Uterus (tissue), 4 donors: ENCODE data around the gene HDHD2. TPM values are rescaled to one million over a fixed set of nuclear protein-coding genes. Genes with fewer than 3 reads are reported as not detected.
"Not testable (repeated sequence)": the region's sequence is repeated elsewhere in the genome, so short reads cannot be mapped to it uniquely, and the experiment has no call there.

Experiments used
- DNase-seq, 2 donors: peaks; one replicate each; pipeline ENCODE4 v3.0.0-alpha.2; 2019 to 2020
- H3K27ac ChIP-seq, 2 donors: fragments of 200-600 bp; sonication (generic); 1 replicate in 1 of 2; 2 replicates in 1 of 2; pipeline ENCODE4 v1.5.1; 2016 to 2018
- H3K27me3 ChIP-seq, 2 donors: fragments of 200-600 bp; sonication (generic); one replicate each; pipeline ENCODE4 v1.5.1; 2018 to 2019; ENCODE audit warnings: control low read depth in 1 of 2
- H3K36me3 ChIP-seq, 2 donors: fragments of 200-600 bp; sonication (generic); one replicate each; pipeline ENCODE4 v1.5.1; 2019; ENCODE audit warnings: control low read depth in 1 of 2
- H3K4me1 ChIP-seq, 2 donors: fragments of 200-600 bp; sonication (generic); one replicate each; pipeline ENCODE4 v1.5.1; 2018 to 2019; ENCODE audit warnings: control low read depth in 1 of 2
- H3K4me3 ChIP-seq, 2 donors: fragments of 200-600 bp; sonication (generic); 1 replicate in 1 of 2; 2 replicates in 1 of 2; pipeline ENCODE4 v1.5.1; 2018 to 2019; ENCODE audit warnings: mild to moderate bottlenecking in 1 of 2
- H3K9me3 ChIP-seq, 2 donors: fragments of 200-600 bp; sonication (generic); one replicate each; pipeline ENCODE4 v1.5.1; 2019; ENCODE audit warnings: control low read depth in 1 of 2
- POLR2A ChIP-seq, 2 donors: fragments of 450-650 bp; IDR thresholded peaks; one replicate each; pipeline ENCODE4 v1.6.1; 2016; ENCODE audit warnings: antibody characterized with exemption in 2 of 2, mild to moderate bottlenecking in 1 of 2, moderate library complexity in 1 of 2
- intact Hi-C: fragments of 100-400 bp; cut with DNase I; formaldehyde crosslinking; loops from one replicate; pipeline ENCODE4 v1.15.1; 2023; ENCODE audit warnings: low total_unique reads
- total RNA-seq, 4 donors: library from RNA; depleted of rRNA in 3 of 4; stranded (reverse); fragments of >200 nt in 3 of 4; gene quantifications; one replicate each; pipeline versions ENCODE4 v1.1.0 to v1.2.4, GENCODE V29; 2014 to 2023
- TF ChIP-seq, protein P1 (sequence below), 4 experiments: fragments of 200-600 bp in 2 of 4; fragments of 450-650 bp in 2 of 4; sonication (generic) in 2 of 4; IDR thresholded peaks; one replicate each; pipeline ENCODE4 v1.5.1; 2016 to 2019; ENCODE audit warnings: antibody characterized with exemption in 4 of 4, mild to moderate bottlenecking in 2 of 4, moderate library complexity in 1 of 4
- donor health status: DM: yes; HTN: yes; CAD: no.

Gene HDHD2
- total RNA-seq, 4 donors from 2014 or later: 8.8 to 57.7 (median 21.9) TPM

GRCh38 chr18:47160256-47160655, 10.0 kb upstream of the HDHD2 start:
- no peak for DNase-seq
- intact Hi-C loops: no loop called here
- H3K36me3 ChIP-seq: no peaks in the 10 kb centered on the region
- H3K4me3 ChIP-seq: no peak overlapping the region
- no peaks in the 10 kb centered on the region for H3K4me1 ChIP-seq
- TF ChIP-seq, protein P1, sequence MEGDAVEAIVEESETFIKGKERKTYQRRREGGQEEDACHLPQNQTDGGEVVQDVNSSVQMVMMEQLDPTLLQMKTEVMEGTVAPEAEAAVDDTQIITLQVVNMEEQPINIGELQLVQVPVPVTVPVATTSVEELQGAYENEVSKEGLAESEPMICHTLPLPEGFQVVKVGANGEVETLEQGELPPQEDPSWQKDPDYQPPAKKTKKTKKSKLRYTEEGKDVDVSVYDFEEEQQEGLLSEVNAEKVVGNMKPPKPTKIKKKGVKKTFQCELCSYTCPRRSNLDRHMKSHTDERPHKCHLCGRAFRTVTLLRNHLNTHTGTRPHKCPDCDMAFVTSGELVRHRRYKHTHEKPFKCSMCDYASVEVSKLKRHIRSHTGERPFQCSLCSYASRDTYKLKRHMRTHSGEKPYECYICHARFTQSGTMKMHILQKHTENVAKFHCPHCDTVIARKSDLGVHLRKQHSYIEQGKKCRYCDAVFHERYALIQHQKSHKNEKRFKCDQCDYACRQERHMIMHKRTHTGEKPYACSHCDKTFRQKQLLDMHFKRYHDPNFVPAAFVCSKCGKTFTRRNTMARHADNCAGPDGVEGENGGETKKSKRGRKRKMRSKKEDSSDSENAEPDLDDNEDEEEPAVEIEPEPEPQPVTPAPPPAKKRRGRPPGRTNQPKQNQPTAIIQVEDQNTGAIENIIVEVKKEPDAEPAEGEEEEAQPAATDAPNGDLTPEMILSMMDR (IDR thresholded peaks at IDR 0.05): no peak
- TF ChIP-seq POLR2A (IDR thresholded peaks at IDR 0.05): no peak
- H3K27me3 ChIP-seq: no peaks in the 10 kb centered on the region
- no peak overlapping the region for H3K27ac ChIP-seq
- H3K9me3 ChIP-seq: no peaks in the 10 kb centered on the region

DNA sequence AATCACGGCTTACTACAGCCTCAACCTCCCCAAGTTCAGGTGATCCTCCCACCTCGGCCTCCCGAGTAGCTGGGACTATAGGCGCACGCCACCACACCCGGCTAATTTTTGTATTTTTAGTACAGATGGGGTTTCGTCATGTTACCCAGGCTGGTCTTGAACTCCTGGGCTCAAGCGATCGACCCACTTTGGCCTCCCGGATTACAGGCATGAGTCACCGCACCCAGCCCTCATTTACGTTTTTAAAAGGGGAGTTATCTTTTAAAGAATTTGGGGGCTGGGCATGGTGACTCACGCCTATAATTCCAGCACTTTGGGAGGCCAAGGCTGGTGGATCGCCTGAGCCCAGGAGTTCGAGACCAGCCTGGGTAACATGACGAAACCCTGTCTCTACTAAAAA, 8.1 kb upstream of the HDHD2 start:
- intact Hi-C loops, H3K27me3 ChIP-seq, DNase-seq, H3K4me1 ChIP-seq, H3K9me3 ChIP-seq, H3K4me3 ChIP-seq, H3K36me3 ChIP-seq, H3K27ac ChIP-seq: not testable (repeated sequence)

DNA sequence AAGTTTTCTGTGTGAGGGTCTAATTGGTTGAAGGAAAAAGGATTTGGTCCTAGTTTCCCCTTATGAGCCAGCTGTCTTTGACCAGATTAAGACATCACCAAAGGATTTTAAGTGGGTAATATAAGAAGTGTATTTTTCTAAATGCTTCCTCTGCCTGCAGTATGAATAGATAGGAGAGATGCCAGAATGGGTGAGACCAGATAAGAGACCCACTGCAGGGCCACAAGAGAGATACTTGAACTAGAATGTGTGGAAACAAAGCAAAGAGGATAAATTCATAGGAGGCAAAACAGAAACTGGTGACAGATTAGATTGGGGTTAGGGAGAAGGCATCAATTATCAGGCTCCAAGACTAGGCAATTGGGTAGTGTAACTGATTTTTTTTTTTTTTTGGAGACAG, 1.1 kb upstream of the HDHD2 start:
- no peak for DNase-seq
- H3K27ac ChIP-seq: peak overlapping the region; percentile 88 to 91
- peak overlapping the region in 1 of 2 donors; percentile 76 for H3K4me3 ChIP-seq
- intact Hi-C loops: no loop called here
- TF ChIP-seq, protein P1 (IDR thresholded peaks at IDR 0.05): no peak
- TF ChIP-seq POLR2A (IDR thresholded peaks at IDR 0.05): no peak
- H3K9me3 ChIP-seq: no peaks in the 10 kb centered on the region
- no peaks in the 10 kb centered on the region for H3K27me3 ChIP-seq
- H3K36me3 ChIP-seq: no peaks in the 10 kb centered on the region
- peaks cover 0 to 4% of the 10 kb centered on the region in 2 donors for H3K4me1 ChIP-seq

DNA sequence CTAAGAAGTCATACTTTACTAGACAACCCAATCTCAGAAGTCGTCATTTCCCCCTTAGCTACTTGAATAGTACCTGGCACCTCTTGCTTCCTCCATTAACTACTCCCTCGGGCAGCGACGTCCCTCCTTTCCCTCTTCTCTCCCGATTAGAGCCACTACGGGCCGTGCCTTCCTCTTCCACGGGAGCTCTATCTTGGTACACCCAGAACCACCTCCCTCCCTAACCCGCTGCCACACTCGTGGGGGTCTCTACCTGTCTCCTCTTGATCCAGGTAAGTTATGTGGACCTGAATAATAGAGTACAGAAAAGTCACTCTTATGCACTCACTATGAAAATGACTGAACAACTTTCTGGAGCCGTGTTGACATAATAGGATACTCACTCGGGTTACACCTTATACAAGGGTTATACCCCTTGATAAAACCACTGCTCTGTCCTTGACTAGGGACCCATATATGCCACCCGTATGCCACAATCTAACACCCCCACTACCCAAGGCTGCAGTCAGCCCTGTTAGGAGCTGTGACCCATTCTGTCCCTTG, 595 bp upstream of the HDHD2 start:
- TF ChIP-seq, protein P1 (IDR thresholded peaks at IDR 0.05): no peak
- no peak for TF ChIP-seq POLR2A (IDR thresholded peaks at IDR 0.05)
- H3K36me3 ChIP-seq: no peaks in the 10 kb centered on the region
- peaks cover 0 to 4% of the 10 kb centered on the region in 2 donors for H3K4me1 ChIP-seq
- peak overlapping the region; percentile 88 to 91 for H3K27ac ChIP-seq
- H3K9me3 ChIP-seq: no peaks in the 10 kb centered on the region
- peak overlapping the region; percentile 68 to 76 for H3K4me3 ChIP-seq
- no peaks in the 10 kb centered on the region for H3K27me3 ChIP-seq
- DNase-seq: no peak
- intact Hi-C loops: no loop called here

- no peak for DNase-seq
- peak overlapping the region; percentile 88 to 91 for H3K27ac ChIP-seq
- TF ChIP-seq, protein P1 (IDR thresholded peaks at IDR 0.05): no peak
- TF ChIP-seq POLR2A (IDR thresholded peaks at IDR 0.05): no peak
- intact Hi-C loops: no loop called here
- peak overlapping the region; percentile 68 to 76 for H3K4me3 ChIP-seq
- no peaks in the 10 kb centered on the region for H3K36me3 ChIP-seq
- H3K9me3 ChIP-seq: no peaks in the 10 kb centered on the region
- H3K27me3 ChIP-seq: no peaks in the 10 kb centered on the region
- H3K4me1 ChIP-seq: peaks cover 0 to 4% of the 10 kb centered on the region in 2 donors
These were observed 757 bp downstream of the HDHD2 start for GRCh38 chr18:47149457-47150028.
